Transverse colon (tissue), 4 donors: ENCODE data around the gene CD300LD. TPM values are rescaled to one million over a fixed set of nuclear protein-coding genes. Genes with fewer than 3 reads are reported as not detected.

Experiments
- DNase-seq: peaks from one replicate; pipeline ENCODE4 v3.0.0-alpha.2; 2019
- H3K27ac ChIP-seq, 4 donors: fragments of 200-600 bp; sonication (generic); 2 replicates each; pipeline ENCODE4 v1.5.1; 2016 to 2018; ENCODE audit warnings: inconsistent platforms in 4 of 4
- H3K27me3 ChIP-seq: fragments of 200-600 bp; sonication (generic); 2 replicates; pipeline ENCODE4 v1.5.1; 2017; ENCODE audit warnings: inconsistent platforms
- H3K36me3 ChIP-seq, 4 donors: fragments of 200-600 bp; sonication (generic); 2 replicates each; pipeline ENCODE4 v1.5.1; 2017 to 2019; ENCODE audit warnings: inconsistent platforms in 4 of 4
- H3K4me1 ChIP-seq, 4 donors: fragments of 200-600 bp; sonication (generic); 2 replicates each; pipeline ENCODE4 v1.5.1; 2017 to 2020; ENCODE audit warnings: inconsistent platforms in 4 of 4
- H3K4me3 ChIP-seq, 4 donors: fragments of 200-600 bp; sonication (generic); 1 replicate in 1 of 4; 2 replicates in 3 of 4; pipeline versions ENCODE4 v1.5.1 to v1.6.1; 2017 to 2019; ENCODE audit warnings: inconsistent platforms in 4 of 4
- H3K9me3 ChIP-seq, 2 donors: fragments of 200-600 bp; sonication (generic); 2 replicates each; pipeline ENCODE4 v1.5.1; 2017 to 2019; ENCODE audit warnings: inconsistent platforms in 2 of 2
- EP300 ChIP-seq: sonication (generic); formaldehyde crosslinking; IDR thresholded peaks from one replicate; pipeline ENCODE4 v1.6.1; 2017; ENCODE audit warnings: antibody characterized with exemption, low read depth
- POLR2A ChIP-seq: fragments of 450-650 bp; IDR thresholded peaks from one replicate; pipeline ENCODE4 v1.6.1; 2016; ENCODE audit warnings: antibody characterized with exemption, mild to moderate bottlenecking, moderate library complexity
- POLR2AphosphoS5 ChIP-seq, 3 donors: sonication (generic); formaldehyde crosslinking; IDR thresholded peaks; one replicate each; pipeline ENCODE4 v1.6.1; 2016; ENCODE audit warnings: antibody characterized with exemption in 3 of 3
- WGBS, 2 donors: methylation state at CpG; one replicate each; pipeline ENCODE4 v1.1.5; 2018; ENCODE audit warnings: low coverage in 1 of 2; 5-methylcytosine and 5-hydroxymethylcytosine counted together
- in situ Hi-C, 4 donors: fragments of 200-750 bp; cut with MboI; loops; one replicate each; pipeline versions ENCODE4 v1.15.0 to v1.15.1; 2017; ENCODE audit warnings: low sequenced_read_pairs in 3 of 4, low pct_ligation_motif_present in 1 of 4, low pct_unique_long_range_greater_than_20kb in 1 of 4
- intact Hi-C: fragments of 100-400 bp; cut with DNase I; formaldehyde crosslinking; loops from one replicate; pipeline ENCODE4 v1.15.1; 2023; ENCODE audit warnings: low total_unique reads
- total RNA-seq, 4 donors: library from RNA; depleted of rRNA; stranded (reverse); fragments of >200 nt; gene quantifications; one replicate each; pipeline ENCODE4 v1.1.0, GENCODE V29; 2016
- TF ChIP-seq, protein P1 (sequence below), 5 experiments: fragments of 200-600 bp in 3 of 5; fragments of 450-650 bp in 2 of 5; sonication (generic) in 3 of 5; IDR thresholded peaks; 1 replicate in 2 of 5; 2 replicates in 3 of 5; pipeline ENCODE4 v1.5.1; 2016 to 2017; ENCODE audit warnings: antibody characterized with exemption in 5 of 5, inconsistent platforms in 3 of 5, mild to moderate bottlenecking in 2 of 5, moderate library complexity in 1 of 5

The CD300LD gene
- total RNA-seq, 4 donors from 2014 or later = not detected

DNA sequence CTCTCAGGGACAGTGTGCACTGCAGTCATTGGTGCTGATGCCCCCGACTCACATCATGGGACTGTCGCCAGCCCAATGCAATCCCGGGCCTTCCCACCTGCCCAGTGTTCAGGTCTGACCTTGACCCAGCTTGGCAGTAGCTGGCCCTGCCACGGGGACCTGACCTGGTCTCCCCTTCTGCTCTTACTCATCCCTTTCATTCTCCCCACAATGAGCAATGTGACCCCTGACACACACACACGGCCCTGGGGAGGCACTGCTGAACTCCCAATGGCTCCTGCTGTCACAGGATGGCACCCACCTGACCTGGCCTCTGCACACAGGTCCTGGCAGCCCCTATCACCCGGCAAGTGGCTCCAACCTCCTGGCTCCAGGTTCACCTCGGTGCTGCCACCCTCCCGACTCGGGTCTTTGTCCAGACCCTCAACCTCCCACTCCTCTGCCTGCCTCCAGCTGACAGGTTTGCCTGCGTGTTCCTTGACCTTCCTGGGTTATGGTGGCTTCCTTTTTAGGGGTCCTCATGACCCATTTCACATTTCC, 52.7 kb downstream of the CD300LD start:
- in situ Hi-C loops = no loop called here
- no peak for DNase-seq
- WGBS, 2 donors = 68 to 72% methylated on average over 9 to 10 of the region's 10 CpGs

DNA sequence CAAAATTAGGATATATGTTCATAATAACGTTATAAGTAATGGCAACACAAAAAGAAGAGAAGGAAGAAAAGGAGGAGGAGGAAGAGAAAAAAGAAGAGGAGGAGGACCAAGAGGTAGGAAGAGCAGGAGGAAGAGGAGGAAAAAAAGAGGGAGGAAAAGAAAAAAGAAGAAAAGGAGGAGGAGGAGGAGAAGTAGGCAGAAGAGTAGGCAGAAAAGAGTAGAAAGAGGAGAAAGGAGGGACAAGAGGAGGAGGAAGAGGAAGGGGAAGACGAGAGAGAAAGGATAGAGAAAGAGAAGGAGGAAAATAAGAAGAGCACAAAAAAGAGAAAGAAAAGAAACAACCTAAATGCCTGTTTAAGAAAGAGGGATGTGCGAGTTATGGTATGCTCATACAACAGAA, 55.2 kb downstream of the CD300LD start:
- H3K4me1 ChIP-seq = no peaks in the 10 kb centered on the region
- 73 to 80% methylated on average over 1 to 3 of the region's 3 CpGs for WGBS, 2 donors
- H3K36me3 ChIP-seq = no peaks in the 10 kb centered on the region
- no peak overlapping the region for H3K27ac ChIP-seq
- no peak for TF ChIP-seq POLR2A
- TF ChIP-seq, protein P1, sequence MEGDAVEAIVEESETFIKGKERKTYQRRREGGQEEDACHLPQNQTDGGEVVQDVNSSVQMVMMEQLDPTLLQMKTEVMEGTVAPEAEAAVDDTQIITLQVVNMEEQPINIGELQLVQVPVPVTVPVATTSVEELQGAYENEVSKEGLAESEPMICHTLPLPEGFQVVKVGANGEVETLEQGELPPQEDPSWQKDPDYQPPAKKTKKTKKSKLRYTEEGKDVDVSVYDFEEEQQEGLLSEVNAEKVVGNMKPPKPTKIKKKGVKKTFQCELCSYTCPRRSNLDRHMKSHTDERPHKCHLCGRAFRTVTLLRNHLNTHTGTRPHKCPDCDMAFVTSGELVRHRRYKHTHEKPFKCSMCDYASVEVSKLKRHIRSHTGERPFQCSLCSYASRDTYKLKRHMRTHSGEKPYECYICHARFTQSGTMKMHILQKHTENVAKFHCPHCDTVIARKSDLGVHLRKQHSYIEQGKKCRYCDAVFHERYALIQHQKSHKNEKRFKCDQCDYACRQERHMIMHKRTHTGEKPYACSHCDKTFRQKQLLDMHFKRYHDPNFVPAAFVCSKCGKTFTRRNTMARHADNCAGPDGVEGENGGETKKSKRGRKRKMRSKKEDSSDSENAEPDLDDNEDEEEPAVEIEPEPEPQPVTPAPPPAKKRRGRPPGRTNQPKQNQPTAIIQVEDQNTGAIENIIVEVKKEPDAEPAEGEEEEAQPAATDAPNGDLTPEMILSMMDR (IDR thresholded peaks at IDR 0.05) = no peak
- no peak for TF ChIP-seq POLR2AphosphoS5 (IDR thresholded peaks at IDR 0.05)
- TF ChIP-seq EP300 = no peak
- H3K27me3 ChIP-seq = peaks cover 10% of the 10 kb centered on the region
- no peak for DNase-seq
- in situ Hi-C loops (no loop called here), intact Hi-C loops (no loop called here)
- peaks cover 0 to 3% of the 10 kb centered on the region in 2 donors for H3K9me3 ChIP-seq
- H3K4me3 ChIP-seq = no peak overlapping the region

More for the DNA sequence above, 52.7 kb downstream of the CD300LD start:
- Histone ChIP-seq H3K27me3 (peaks cover 8% of the 10 kb centered on the region), H3K4me3 (no peak overlapping the region), H3K4me1 (no peaks in the 10 kb centered on the region), H3K36me3 (no peaks in the 10 kb centered on the region), H3K27ac (no peak overlapping the region), H3K9me3 (peaks cover 0 to 3% of the 10 kb centered on the region in 2 donors)
- TF ChIP-seq, protein P1 (IDR thresholded peaks at IDR 0.05) = no peak
- TF ChIP-seq POLR2AphosphoS5 (IDR thresholded peaks at IDR 0.05) (no peak), EP300 (no peak), POLR2A (no peak)
- intact Hi-C loops = no loop called here

DNA sequence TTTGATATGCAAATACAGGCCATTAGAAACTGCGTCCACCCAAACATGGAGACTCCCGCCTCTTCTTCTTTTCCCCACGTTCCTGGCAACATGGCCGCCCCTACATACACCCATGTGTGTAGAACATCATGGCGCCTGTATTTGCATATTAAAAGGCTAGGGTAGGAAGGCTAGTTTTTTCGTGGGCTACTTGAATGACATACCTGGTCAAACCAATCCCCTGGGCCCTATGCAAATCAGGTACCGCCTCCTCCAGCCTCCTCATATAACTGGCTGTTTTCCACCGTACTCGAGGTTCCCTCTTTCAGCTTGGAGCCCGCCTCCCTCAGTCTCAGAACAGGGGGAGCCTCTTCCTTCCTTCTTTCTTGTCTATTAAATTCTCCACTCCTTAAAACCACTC, 60.0 kb downstream of the CD300LD start:
- peak; percentile 43 for DNase-seq
- H3K4me3 ChIP-seq = no peak overlapping the region
- TF ChIP-seq POLR2AphosphoS5 (IDR thresholded peaks at IDR 0.05) (peak in 2 of 3 donors; percentile 18 to 45), POLR2A (peak; percentile 39), EP300 (no peak)

DNA sequence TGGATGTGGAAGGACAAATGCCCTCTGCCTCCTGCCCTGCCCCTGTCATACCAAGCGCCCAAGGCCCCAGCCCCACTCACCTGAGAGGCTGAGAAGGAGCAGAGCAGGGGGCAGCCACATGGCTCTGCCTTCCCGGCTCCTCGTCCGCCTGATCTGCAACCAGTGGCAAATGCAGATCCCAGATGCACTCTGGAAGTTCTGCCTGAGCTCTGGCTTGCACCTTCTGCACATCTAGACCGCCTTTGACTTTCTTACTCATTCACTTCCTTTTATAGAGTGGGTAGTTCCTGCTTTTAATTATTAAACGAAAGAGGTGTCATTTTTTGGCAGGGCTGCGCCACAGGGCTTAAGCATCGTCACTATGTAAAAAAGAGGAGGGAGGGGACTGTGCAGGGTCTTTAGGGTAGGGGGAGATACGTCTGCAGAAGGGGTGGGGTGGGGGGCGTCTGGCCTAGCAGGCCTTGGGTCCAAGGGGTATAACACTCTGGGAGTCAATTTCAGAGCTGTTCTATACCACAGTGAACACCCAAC, 60.8 kb downstream of the CD300LD start, which contains the start of gene CD300LB:
TSS of gene CD300LB (minus strand) at position 245 of the 531 bp plus-strand sequence. CDS start at position 120, 125 bp downstream.
- Histone ChIP-seq H3K27ac (no peak within 1 kb of the TSS), H3K36me3 (no peaks in the 10 kb centered on the region), H3K9me3 (peaks cover 0 to 3% of the 10 kb centered on the region in 2 donors), H3K27me3 (peaks cover 10% of the 10 kb centered on the region), H3K4me1 (no peaks in the 10 kb centered on the region), H3K4me3 (no peak within 1 kb of the TSS)
- intact Hi-C loops (no loop called here), in situ Hi-C loops (no loop called here)
- TF ChIP-seq EP300 (no peak), POLR2AphosphoS5 (IDR thresholded peaks at IDR 0.05) (no peak), POLR2A (no peak)
- TF ChIP-seq, protein P1 (IDR thresholded peaks at IDR 0.05) = no peak
- no peak for DNase-seq
- WGBS, 2 donors = 26 to 65% methylated on average over 6 to 10 of the region's 10 CpGs

More for the DNA sequence above, 60.0 kb downstream of the CD300LD start:
- in situ Hi-C loops (no loop called here), intact Hi-C loops (no loop called here)
- Histone ChIP-seq H3K27me3 (peaks cover 10% of the 10 kb centered on the region), H3K27ac (no peak overlapping the region), H3K36me3 (no peaks in the 10 kb centered on the region), H3K4me1 (no peaks in the 10 kb centered on the region), H3K9me3 (peaks cover 0 to 3% of the 10 kb centered on the region in 2 donors)
- 57 to 67% methylated on average over 10 of the region's 10 CpGs for WGBS, 2 donors
